Erythroblast (primary cell): ENCODE data around the gene FYN.

Experiments
- DNase-seq, 2 experiments: peaks; one replicate each; lab custom pipeline; 2025; lab: John Stamatoyannopoulos, UW
- GATA1 ChIP-seq: IDR thresholded peaks from 2 replicates; pipeline ENCODE4 v1.6.1; 2011; ENCODE audit warnings: low read depth, mild to moderate bottlenecking, control low read depth, low read length, moderate library complexity
- POLR2A ChIP-seq: IDR thresholded peaks from 2 replicates; pipeline ENCODE4 v1.6.1; 2011; ENCODE audit warnings: mild to moderate bottlenecking, low read length

Gene FYN

GRCh38 chr6:111632468-111633247 is 240.6 kb downstream of the FYN start:
- no peak for DNase-seq
- TF ChIP-seq GATA1: no peak
- TF ChIP-seq POLR2A: no peak

GRCh38 chr6:111631903-111632460 is 241.3 kb downstream of the FYN start:
- TF ChIP-seq POLR2A (no peak), GATA1 (no peak)
- no peak for DNase-seq

GRCh38 chr6:111631018-111631417 is 242.2 kb downstream of the FYN start:
- DNase-seq: no peak
- no peak for TF ChIP-seq GATA1
- no peak for TF ChIP-seq POLR2A

- TF ChIP-seq GATA1: no peak
- TF ChIP-seq POLR2A: no peak
- no peak for DNase-seq
Observed at GRCh38 chr6:111628142-111628850, 245.0 kb downstream of the FYN start.

- DNase-seq: no peak
- no peak for TF ChIP-seq GATA1
- no peak for TF ChIP-seq POLR2A
Observed at GRCh38 chr6:111626441-111626840, 246.8 kb downstream of the FYN start.

GRCh38 chr6:111625461-111626391 is 247.5 kb downstream of the FYN start:
- TF ChIP-seq POLR2A (no peak), GATA1 (no peak)
- DNase-seq: no peak

GRCh38 chr6:111625099-111625416 is 248.2 kb downstream of the FYN start:
- no peak for DNase-seq
- no peak for TF ChIP-seq POLR2A
- no peak for TF ChIP-seq GATA1

GRCh38 chr6:111624401-111625098 is 248.7 kb downstream of the FYN start:
- DNase-seq: no peak
- TF ChIP-seq POLR2A (no peak), GATA1 (no peak)

- DNase-seq: no peak
- no peak for TF ChIP-seq POLR2A
- no peak for TF ChIP-seq GATA1
Observed at GRCh38 chr6:111623046-111623718, 250.1 kb downstream of the FYN start.

GRCh38 chr6:111620169-111620568 is 253.1 kb downstream of the FYN start:
- no peak for TF ChIP-seq POLR2A
- no peak for TF ChIP-seq GATA1
- DNase-seq: no peak

GRCh38 chr6:111618407-111618806 is 254.8 kb downstream of the FYN start:
- no peak for TF ChIP-seq GATA1
- no peak for TF ChIP-seq POLR2A
- no peak for DNase-seq

GRCh38 chr6:111617149-111617548 is 256.1 kb downstream of the FYN start:
- no peak for DNase-seq
- TF ChIP-seq POLR2A: no peak
- no peak for TF ChIP-seq GATA1
